Activated CD4-positive, alpha-beta T cell treated with anti-CD3 and anti-CD28 coated beads, Interleukin-2, amount 10 ng/mL, durations not matched to agents 24 days and 14 days (primary cell): Measurements from ENCODE around the gene SBK2. TPM values are rescaled to one million over a fixed set of nuclear protein-coding genes. Genes with fewer than 3 reads are reported as not detected.
"Not testable (repeated sequence)": the region's sequence is repeated elsewhere in the genome, so short reads cannot be mapped to it uniquely, and the experiment has no call there.

Experiments used
- DNase-seq: peaks from one replicate; pipeline ENCODE4 v3.0.0; 2022
- H3K27ac Mint-ChIP-seq: one replicate; pipeline ENCODE4 v1.8.0; 2022; ENCODE audit warnings: mild to moderate bottlenecking, mixed read lengths
- H3K27me3 Mint-ChIP-seq: one replicate; pipeline ENCODE4 v1.8.0; 2022; ENCODE audit warnings: mixed read lengths
- H3K36me3 Mint-ChIP-seq: one replicate; pipeline ENCODE4 v1.8.0; 2022; ENCODE audit warnings: low read depth, mild to moderate bottlenecking, mixed read lengths
- H3K4me1 Mint-ChIP-seq: one replicate; pipeline ENCODE4 v1.8.0; 2021; ENCODE audit warnings: mixed read lengths
- H3K4me3 Mint-ChIP-seq: one replicate; pipeline ENCODE4 v1.8.0; 2022; ENCODE audit warnings: mild to moderate bottlenecking, moderate library complexity, mixed read lengths
- H3K9me3 Mint-ChIP-seq: one replicate; pipeline ENCODE4 v1.8.0; 2021; ENCODE audit warnings: mixed read lengths
- intact Hi-C: fragments of 100-400 bp; cut with micrococcal nuclease; formaldehyde crosslinking; loops from one replicate; pipeline ENCODE4 v1.15.1; 2023
- total RNA-seq: library from RNA; stranded (reverse); gene quantifications from 2 replicates; pipeline ENCODE4 v1.2.3, GENCODE V29; 2022

Gene SBK2
- total RNA-seq, 1 donor from 2014 or later, result not detected

GRCh38 chr19:55535965-55536350 is 975 bp downstream of the SBK2 start:
- Mint-ChIP-seq H3K36me3 (no peaks in the 10 kb centered on the region), H3K27me3 (no peaks in the 10 kb centered on the region)
- intact Hi-C loops, result no loop called here

GRCh38 chr19:55535173-55535964 is 1.6 kb downstream of the SBK2 start:
- H3K4me3 Mint-ChIP-seq, result no peak overlapping the region
- intact Hi-C loops, result no loop called here
- H3K4me1 Mint-ChIP-seq, result no peaks in the 10 kb centered on the region
- H3K27me3 Mint-ChIP-seq, result no peaks in the 10 kb centered on the region
- H3K9me3 Mint-ChIP-seq, result no peaks in the 10 kb centered on the region
- peak overlapping the region; percentile 17 for H3K27ac Mint-ChIP-seq
- H3K36me3 Mint-ChIP-seq, result no peaks in the 10 kb centered on the region
- no peak for DNase-seq

More at GRCh38 chr19:55535965-55536350, 975 bp downstream of the SBK2 start:
- no peaks in the 10 kb centered on the region for H3K4me1 Mint-ChIP-seq
- H3K4me3 Mint-ChIP-seq, result no peak overlapping the region
- no peak for DNase-seq
- no peak overlapping the region for H3K27ac Mint-ChIP-seq
- no peaks in the 10 kb centered on the region for H3K9me3 Mint-ChIP-seq

- DNase-seq, H3K9me3 Mint-ChIP-seq, H3K27ac Mint-ChIP-seq, H3K4me1 Mint-ChIP-seq, intact Hi-C loops, H3K36me3 Mint-ChIP-seq, H3K4me3 Mint-ChIP-seq, H3K27me3 Mint-ChIP-seq: not testable (repeated sequence)
These were observed 2.7 kb downstream of the SBK2 start for GRCh38 chr19:55534280-55534679.

GRCh38 chr19:55530996-55531395 is 5.9 kb downstream of the SBK2 start:
- no peaks in the 10 kb centered on the region for H3K36me3 Mint-ChIP-seq
- no peaks in the 10 kb centered on the region for H3K4me1 Mint-ChIP-seq
- intact Hi-C loops, result no loop called here
- DNase-seq, result no peak
- H3K27ac Mint-ChIP-seq, result no peak overlapping the region
- H3K4me3 Mint-ChIP-seq, result no peak overlapping the region
- H3K27me3 Mint-ChIP-seq, result no peaks in the 10 kb centered on the region
- no peaks in the 10 kb centered on the region for H3K9me3 Mint-ChIP-seq

GRCh38 chr19:55529636-55530234 is 7.2 kb downstream of the SBK2 start:
- Mint-ChIP-seq H3K9me3 (no peaks in the 10 kb centered on the region), H3K4me3 (no peak overlapping the region), H3K36me3 (no peaks in the 10 kb centered on the region), H3K27ac (no peak overlapping the region), H3K27me3 (peaks cover 2% of the 10 kb centered on the region), H3K4me1 (no peaks in the 10 kb centered on the region)
- intact Hi-C loops, result loop anchor here (5.0 kb wide), 1 partner anchor 33 kb away; no protein-coding TSS in a partner anchor
- DNase-seq, result no peak

- DNase-seq, result no peak
- H3K4me3 Mint-ChIP-seq, result no peak overlapping the region
- no peaks in the 10 kb centered on the region for H3K36me3 Mint-ChIP-seq
- H3K27ac Mint-ChIP-seq, result no peak overlapping the region
- intact Hi-C loops, result loop anchor here (5.0 kb wide), 1 partner anchor 34 kb away; no protein-coding TSS in a partner anchor
- peaks cover 2% of the 10 kb centered on the region for H3K27me3 Mint-ChIP-seq
- H3K9me3 Mint-ChIP-seq, result no peaks in the 10 kb centered on the region
- no peaks in the 10 kb centered on the region for H3K4me1 Mint-ChIP-seq
These were observed 8.7 kb downstream of the SBK2 start for GRCh38 chr19:55528030-55528803.

- no peak overlapping the region for H3K4me3 Mint-ChIP-seq
- DNase-seq, result no peak
- no peaks in the 10 kb centered on the region for H3K4me1 Mint-ChIP-seq
- H3K27ac Mint-ChIP-seq, result no peak overlapping the region
- no peaks in the 10 kb centered on the region for H3K36me3 Mint-ChIP-seq
- H3K27me3 Mint-ChIP-seq, result peaks cover 2% of the 10 kb centered on the region
- intact Hi-C loops, result loop anchor here (5.0 kb wide), 1 partner anchor 35 kb away; no protein-coding TSS in a partner anchor
- H3K9me3 Mint-ChIP-seq, result no peaks in the 10 kb centered on the region
These were observed 9.5 kb downstream of the SBK2 start for GRCh38 chr19:55527197-55528029.

- intact Hi-C loops, result loop anchor here (5.0 kb wide), 1 partner anchor 36 kb away; no protein-coding TSS in a partner anchor
- no peaks in the 10 kb centered on the region for H3K36me3 Mint-ChIP-seq
- no peak for DNase-seq
- peaks cover 2% of the 10 kb centered on the region for H3K27me3 Mint-ChIP-seq
- H3K9me3 Mint-ChIP-seq, result no peaks in the 10 kb centered on the region
- H3K4me3 Mint-ChIP-seq, result no peak overlapping the region
- no peak overlapping the region for H3K27ac Mint-ChIP-seq
- H3K4me1 Mint-ChIP-seq, result no peaks in the 10 kb centered on the region
These were observed 10.4 kb downstream of the SBK2 start for GRCh38 chr19:55526216-55527196.

- Mint-ChIP-seq H3K4me1 (no peaks in the 10 kb centered on the region), H3K27ac (no peak overlapping the region), H3K9me3 (no peaks in the 10 kb centered on the region), H3K27me3 (peaks cover 2% of the 10 kb centered on the region), H3K36me3 (no peaks in the 10 kb centered on the region), H3K4me3 (no peak overlapping the region)
- DNase-seq, result no peak
- intact Hi-C loops, result loop anchor here (5.0 kb wide), 1 partner anchor 37 kb away; no protein-coding TSS in a partner anchor
These were observed 11.4 kb downstream of the SBK2 start for GRCh38 chr19:55525289-55526101.

- H3K36me3 Mint-ChIP-seq, result no peaks in the 10 kb centered on the region
- intact Hi-C loops, result no loop called here
- DNase-seq, result no peak
- no peak overlapping the region for H3K27ac Mint-ChIP-seq
- H3K4me1 Mint-ChIP-seq, result peaks cover 3% of the 10 kb centered on the region
- H3K4me3 Mint-ChIP-seq, result no peak overlapping the region
- H3K9me3 Mint-ChIP-seq, result no peaks in the 10 kb centered on the region
- H3K27me3 Mint-ChIP-seq, result peaks cover 2% of the 10 kb centered on the region
These were observed 16.1 kb downstream of the SBK2 start for GRCh38 chr19:55520691-55521292.

- Mint-ChIP-seq H3K27me3 (no peaks in the 10 kb centered on the region), H3K4me3 (no peak overlapping the region), H3K36me3 (no peaks in the 10 kb centered on the region), H3K4me1 (peaks cover 3% of the 10 kb centered on the region), H3K27ac (no peak overlapping the region), H3K9me3 (no peaks in the 10 kb centered on the region)
- intact Hi-C loops, result no loop called here
- no peak for DNase-seq
These were observed 17.3 kb downstream of the SBK2 start for GRCh38 chr19:55519451-55520311.
